Cardiac fibroblast (primary cell): ENCODE data around the gene HECW1.
"Not testable (repeated sequence)": the region's sequence is repeated elsewhere in the genome, so short reads cannot be mapped to it uniquely, and the experiment has no call there.

ENCODE experiments used
- DNase-seq, 2 donors: peaks; one replicate each; pipeline versions ENCODE4 v3.0.0 to v3.0.0-alpha.2; 2010; ENCODE audit warnings: low read depth in 2 of 2
- H3K4me3 ChIP-seq, 2 donors: replicated peaks in 1 of 2; 1 replicate in 1 of 2; 2 replicates in 1 of 2; pipeline ENCODE4 v1.5.1; 2011; ENCODE audit warnings: low read depth in 2 of 2, low read length in 2 of 2, mild to moderate bottlenecking in 2 of 2, moderate library complexity in 1 of 2
- TF ChIP-seq, protein P1 (sequence below): IDR thresholded peaks from one replicate; pipeline ENCODE4 v1.5.1; 2011; ENCODE audit warnings: low read depth, mild to moderate bottlenecking, low read length, inconsistent platforms

The HECW1 gene

DNA sequence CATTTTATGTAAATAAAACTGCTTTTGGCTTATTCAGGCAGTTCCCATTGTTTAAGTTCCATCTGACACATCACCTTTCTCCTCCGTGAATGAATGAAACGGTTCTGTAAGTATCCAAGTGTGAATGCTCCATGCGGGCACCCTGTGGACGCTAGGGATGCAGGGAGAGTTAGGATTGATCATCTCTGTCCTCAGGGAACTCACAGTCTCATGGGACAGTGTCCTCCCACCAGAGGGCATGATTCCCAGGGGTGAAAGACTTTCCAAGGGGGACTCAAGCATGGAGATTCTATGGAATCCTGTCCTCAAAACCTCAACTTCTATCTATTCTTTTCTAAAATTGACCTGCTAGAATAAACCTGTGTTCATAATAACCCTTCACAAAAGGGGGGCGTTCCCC lies 98.8 kb downstream of the HECW1 start:
- TF ChIP-seq, protein P1, sequence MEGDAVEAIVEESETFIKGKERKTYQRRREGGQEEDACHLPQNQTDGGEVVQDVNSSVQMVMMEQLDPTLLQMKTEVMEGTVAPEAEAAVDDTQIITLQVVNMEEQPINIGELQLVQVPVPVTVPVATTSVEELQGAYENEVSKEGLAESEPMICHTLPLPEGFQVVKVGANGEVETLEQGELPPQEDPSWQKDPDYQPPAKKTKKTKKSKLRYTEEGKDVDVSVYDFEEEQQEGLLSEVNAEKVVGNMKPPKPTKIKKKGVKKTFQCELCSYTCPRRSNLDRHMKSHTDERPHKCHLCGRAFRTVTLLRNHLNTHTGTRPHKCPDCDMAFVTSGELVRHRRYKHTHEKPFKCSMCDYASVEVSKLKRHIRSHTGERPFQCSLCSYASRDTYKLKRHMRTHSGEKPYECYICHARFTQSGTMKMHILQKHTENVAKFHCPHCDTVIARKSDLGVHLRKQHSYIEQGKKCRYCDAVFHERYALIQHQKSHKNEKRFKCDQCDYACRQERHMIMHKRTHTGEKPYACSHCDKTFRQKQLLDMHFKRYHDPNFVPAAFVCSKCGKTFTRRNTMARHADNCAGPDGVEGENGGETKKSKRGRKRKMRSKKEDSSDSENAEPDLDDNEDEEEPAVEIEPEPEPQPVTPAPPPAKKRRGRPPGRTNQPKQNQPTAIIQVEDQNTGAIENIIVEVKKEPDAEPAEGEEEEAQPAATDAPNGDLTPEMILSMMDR = no peak
- DNase-seq = no peak
- H3K4me3 ChIP-seq = no peak overlapping the region

DNA sequence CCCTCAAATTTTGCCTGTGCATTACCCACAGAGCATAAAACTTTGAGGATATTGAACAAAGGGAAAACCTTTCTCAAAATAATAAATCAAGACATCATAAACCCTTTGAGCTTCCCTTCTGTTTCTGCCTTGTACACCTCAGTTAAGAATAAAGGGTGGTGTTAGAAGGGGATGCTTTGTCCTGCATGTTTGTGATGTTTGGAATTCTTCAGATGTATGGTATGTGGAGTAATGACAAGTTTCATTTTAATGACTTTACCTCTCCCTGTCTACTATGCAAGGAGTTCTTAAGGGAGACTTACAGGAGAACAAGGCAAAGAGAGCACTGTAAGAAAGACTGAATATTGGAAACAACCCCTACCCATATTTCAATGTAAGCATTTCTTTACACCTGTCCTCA lies 99.2 kb downstream of the HECW1 start:
- TF ChIP-seq, protein P1 = no peak
- DNase-seq = no peak
- H3K4me3 ChIP-seq = no peak overlapping the region

DNA sequence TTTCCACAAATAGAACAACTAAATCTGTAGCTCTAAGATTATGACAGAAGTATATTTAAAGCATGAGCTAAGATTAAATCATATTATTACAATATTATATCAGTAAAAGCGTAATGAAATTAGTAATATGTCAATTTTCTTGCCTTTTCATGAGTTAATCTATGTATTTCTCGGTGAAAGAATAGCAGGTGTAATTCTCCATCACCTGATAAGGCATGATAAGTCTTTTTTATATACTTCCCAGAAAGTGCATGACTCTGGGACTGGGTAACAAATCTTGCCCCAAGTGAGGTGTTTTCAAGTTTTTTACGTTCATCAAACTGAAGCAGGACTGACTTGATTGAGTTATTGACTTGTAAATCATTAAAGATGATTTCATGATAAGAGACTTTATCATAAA lies 100.5 kb downstream of the HECW1 start:
- TF ChIP-seq, protein P1 = no peak
- DNase-seq = no peak
- no peak overlapping the region for H3K4me3 ChIP-seq

DNA sequence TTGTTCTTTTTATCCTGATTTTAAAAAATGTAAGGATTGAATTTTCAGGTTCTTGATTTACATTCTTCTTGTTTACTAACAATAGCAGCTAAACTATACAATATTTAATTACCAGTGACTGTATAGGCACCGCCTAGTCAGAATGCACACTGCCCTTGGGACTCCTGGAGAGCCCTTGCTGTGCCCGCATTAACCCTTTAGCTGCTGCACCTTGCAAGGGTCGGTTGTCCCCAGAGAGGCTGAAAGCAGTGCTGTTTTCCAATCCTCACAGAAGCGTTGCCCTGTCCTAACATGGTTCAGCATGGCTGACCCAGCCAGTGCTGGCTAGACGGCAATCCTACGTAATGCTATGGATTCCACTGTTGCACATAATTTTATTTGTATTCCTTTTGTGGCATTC lies 102.6 kb downstream of the HECW1 start:
- no peak for DNase-seq
- TF ChIP-seq, protein P1 = no peak
- no peak overlapping the region for H3K4me3 ChIP-seq

DNA sequence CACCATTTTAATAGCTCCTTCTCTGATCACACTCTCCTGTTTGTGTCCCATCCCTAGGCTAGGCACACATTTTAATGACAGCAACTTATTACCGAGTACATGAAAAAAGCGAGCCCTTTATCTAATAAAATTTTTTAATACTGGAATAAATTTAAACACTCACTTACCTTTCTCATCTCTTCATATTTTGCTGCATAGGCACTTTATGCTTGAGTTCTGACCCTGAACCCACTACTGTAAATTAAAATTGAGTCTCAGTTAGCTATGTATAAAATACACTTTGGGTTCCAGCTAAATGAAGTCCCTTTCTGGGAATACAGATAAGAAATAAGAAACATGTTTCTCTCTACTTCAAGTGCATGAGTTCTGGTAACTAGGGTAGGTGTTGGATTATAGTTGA lies 104.6 kb downstream of the HECW1 start:
- DNase-seq = no peak
- TF ChIP-seq, protein P1 = no peak
- no peak overlapping the region for H3K4me3 ChIP-seq

DNA sequence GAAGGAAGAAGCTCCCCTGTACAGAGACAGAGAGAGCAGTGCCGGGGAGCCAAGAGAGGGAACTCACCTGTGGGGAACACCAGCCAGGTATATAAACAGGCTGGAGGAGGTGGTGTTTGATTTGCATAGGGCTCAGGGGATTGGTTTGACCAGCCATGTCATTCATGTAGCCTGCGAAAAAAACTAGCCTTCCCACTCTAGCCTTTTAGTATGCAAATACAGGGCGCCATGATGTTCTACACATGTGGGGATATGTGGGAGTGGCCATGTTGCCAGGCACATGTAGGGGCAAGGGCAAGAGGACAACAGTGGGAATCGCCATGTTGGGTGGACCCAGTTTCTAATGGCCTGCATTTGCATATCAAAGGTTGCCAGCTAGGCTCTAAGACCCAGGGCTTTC lies 106.5 kb downstream of the HECW1 start:
- not testable (repeated sequence) for DNase-seq, H3K4me3 ChIP-seq

DNA sequence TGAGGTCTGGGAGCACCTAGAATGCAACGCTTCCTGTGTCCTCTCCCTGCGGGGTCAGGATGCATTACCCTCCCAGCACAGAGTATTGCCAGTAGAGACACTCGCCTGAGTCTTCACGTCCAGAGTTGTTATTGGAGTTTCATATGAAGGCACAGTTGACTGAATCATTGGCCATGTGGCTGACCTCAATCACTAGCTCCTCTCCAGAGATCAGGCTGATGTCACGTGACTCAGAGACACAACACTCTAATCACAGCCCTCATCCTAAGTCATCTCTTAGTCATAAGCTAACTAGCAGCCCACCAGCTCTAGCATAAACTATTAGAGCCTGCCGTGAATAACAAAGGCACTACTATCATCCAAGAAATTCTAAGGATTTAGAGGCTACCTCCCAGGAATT lies 107.8 kb downstream of the HECW1 start:
- H3K4me3 ChIP-seq = no peak overlapping the region
- DNase-seq = peak; percentile 10 to 77
- TF ChIP-seq, protein P1 = no peak
